GM21529 (cell line): ENCODE measurements around the gene KLHL20.
"Not testable (repeated sequence)": the region's sequence is repeated elsewhere in the genome, so short reads cannot be mapped to it uniquely, and the experiment has no call there.

Source experiments
- ATAC-seq: cut with Tn5 transposase; IDR thresholded peaks from one replicate; pipeline ENCODE4 v1.9.1; 2021; ENCODE audit not compliant: unreplicated experiment

KLHL20 gene

GRCh38 chr1:173749137-173749536, 34.4 kb downstream of the KLHL20 start:
- ATAC-seq: no peak

- no peak for ATAC-seq
These were observed 39.0 kb downstream of the KLHL20 start for GRCh38 chr1:173753830-173754229.

GRCh38 chr1:173757666-173758065, 42.9 kb downstream of the KLHL20 start:
- no peak for ATAC-seq

- no peak for ATAC-seq
These were observed 43.3 kb downstream of the KLHL20 start for GRCh38 chr1:173758110-173758509.

- no peak for ATAC-seq
These were observed 44.2 kb downstream of the KLHL20 start for GRCh38 chr1:173758980-173759379.

- ATAC-seq: not testable (repeated sequence)
These were observed 49.5 kb downstream of the KLHL20 start for GRCh38 chr1:173764331-173764730.

GRCh38 chr1:173768206-173768605, 53.4 kb downstream of the KLHL20 start:
- no peak for ATAC-seq

GRCh38 chr1:173768827-173769226, 54.0 kb downstream of the KLHL20 start:
- no peak for ATAC-seq

- ATAC-seq: not testable (repeated sequence)
These were observed 55.5 kb downstream of the KLHL20 start for GRCh38 chr1:173770330-173770729.

- no peak for ATAC-seq
These were observed 56.8 kb downstream of the KLHL20 start for GRCh38 chr1:173771560-173771959.

GRCh38 chr1:173775578-173776226, 60.9 kb downstream of the KLHL20 start:
- no peak for ATAC-seq

- no peak for ATAC-seq
These were observed 65.2 kb downstream of the KLHL20 start for GRCh38 chr1:173779936-173780335.

- no peak for ATAC-seq
These were observed 70.2 kb downstream of the KLHL20 start for GRCh38 chr1:173784997-173785396.

GRCh38 chr1:173789841-173790240, 75.1 kb downstream of the KLHL20 start:
- ATAC-seq: no peak

GRCh38 chr1:173798078-173798477, 83.3 kb downstream of the KLHL20 start:
- ATAC-seq: no peak

GRCh38 chr1:173799995-173800394, 85.2 kb downstream of the KLHL20 start:
- ATAC-seq: not testable (repeated sequence)

- no peak for ATAC-seq
These were observed 88.2 kb downstream of the KLHL20 start for GRCh38 chr1:173802961-173803360.

GRCh38 chr1:173813654-173814053, 98.9 kb downstream of the KLHL20 start:
- not testable (repeated sequence) for ATAC-seq

- no peak for ATAC-seq
These were observed 103.7 kb downstream of the KLHL20 start for GRCh38 chr1:173818459-173818858.

GRCh38 chr1:173821680-173822079, 106.9 kb downstream of the KLHL20 start:
- no peak for ATAC-seq

GRCh38 chr1:173823781-173824314, 109.1 kb downstream of the KLHL20 start:
- peak; percentile 44 for ATAC-seq

GRCh38 chr1:173824315-173825081, 109.7 kb downstream of the KLHL20 start, which contains the start of the genes CENPL and DARS2:
Gene CENPL (minus strand): TSS chr1:173824883. CDS start chr1:173811299, 13,584 bp downstream.
Gene DARS2 (plus strand): TSS chr1:173824673. CDS start chr1:173825230, 557 bp downstream.
- ATAC-seq: peak; percentile 86
